Smooth muscle cell (in vitro differentiated cells): ENCODE measurements around the gene CHST10. TPM values are rescaled to one million over a fixed set of nuclear protein-coding genes. Genes with fewer than 3 reads are reported as not detected.

Experiments
- DNase-seq: peaks from one replicate; lab custom pipeline; 2025; ENCODE audit not compliant: unreplicated experiment; lab: John Stamatoyannopoulos, UW
- H2AFZ ChIP-seq: fragments of 200-600 bp; sonication (generic); 2 replicates; pipeline ENCODE4 v1.6.0; 2016; ENCODE audit warnings: antibody characterized with exemption, low read depth, mild to moderate bottlenecking
- H3F3A ChIP-seq: fragments of 200-600 bp; sonication (generic); 2 replicates; pipeline ENCODE4 v1.6.0; 2017; ENCODE audit warnings: antibody characterized with exemption, low read depth
- H3K27ac ChIP-seq: fragments of 200-600 bp; sonication (generic); 2 replicates; pipeline ENCODE4 v1.5.1; 2016; ENCODE audit warnings: low read depth, mild to moderate bottlenecking
- H3K27me3 ChIP-seq: fragments of 200-600 bp; sonication (generic); 2 replicates; pipeline ENCODE4 v1.6.1; 2016; ENCODE audit warnings: low read depth, mild to moderate bottlenecking
- H3K36me3 ChIP-seq: fragments of 200-600 bp; sonication (generic); 2 replicates; pipeline ENCODE4 v1.5.1; 2016; ENCODE audit warnings: low read depth
- H3K4me1 ChIP-seq: fragments of 200-600 bp; sonication (generic); 2 replicates; pipeline ENCODE4 v1.5.1; 2016; ENCODE audit warnings: low read depth
- H3K4me2 ChIP-seq: fragments of 200-600 bp; sonication (generic); 2 replicates; pipeline ENCODE4 v1.6.0; 2016; ENCODE audit warnings: mild to moderate bottlenecking
- H3K4me3 ChIP-seq: fragments of 200-600 bp; sonication (generic); 2 replicates; pipeline ENCODE4 v1.5.1; 2016; ENCODE audit warnings: mild to moderate bottlenecking
- H3K79me2 ChIP-seq: fragments of 200-600 bp; sonication (generic); 2 replicates; pipeline ENCODE4 v1.6.0; 2016; ENCODE audit warnings: low read depth, mild to moderate bottlenecking
- H3K9ac ChIP-seq: fragments of 200-600 bp; sonication (generic); 2 replicates; pipeline ENCODE4 v1.6.0; 2016; ENCODE audit warnings: low read depth
- H3K9me3 ChIP-seq: fragments of 200-600 bp; sonication (generic); replicated peaks from 2 replicates; pipeline ENCODE4 v1.5.1; 2016; ENCODE audit warnings: low read depth
- H4K20me1 ChIP-seq: fragments of 200-600 bp; sonication (generic); 2 replicates; pipeline ENCODE4 v1.6.0; 2016; ENCODE audit warnings: low read depth
- WGBS: methylation state at CpG from one replicate; pipeline ENCODE4 v1.1.7; 2016; ENCODE audit warnings: low lambda C conversion rate; 5-methylcytosine and 5-hydroxymethylcytosine counted together
- polyA plus RNA-seq: library from polyadenylated mRNA; unstranded; fragments of >200 nt; fragmentation: Nextera tagmentation; extraction: Ambion mirVana; gene quantifications from 2 replicates; pipeline ENCODE4 v1.2.1, GENCODE V29; 2016
- total RNA-seq: library from RNA; depleted of rRNA; stranded (reverse); fragments of >200 nt; gene quantifications from 2 replicates; pipeline ENCODE4 v1.2.3, GENCODE V29; 2014
- TF ChIP-seq, protein P1 (sequence below): fragments of 200-600 bp; sonication (generic); IDR thresholded peaks from 2 replicates; pipeline ENCODE4 v1.5.1; 2017; ENCODE audit warnings: borderline replicate concordance, mild to moderate bottlenecking, antibody characterized with exemption; ENCODE audit not compliant: insufficient read depth, poor library complexity, severe bottlenecking

The CHST10 gene
- total and polyA plus RNA-seq, 2 experiments from 2014 or later: 8.9 to 9.5 TPM

DNA sequence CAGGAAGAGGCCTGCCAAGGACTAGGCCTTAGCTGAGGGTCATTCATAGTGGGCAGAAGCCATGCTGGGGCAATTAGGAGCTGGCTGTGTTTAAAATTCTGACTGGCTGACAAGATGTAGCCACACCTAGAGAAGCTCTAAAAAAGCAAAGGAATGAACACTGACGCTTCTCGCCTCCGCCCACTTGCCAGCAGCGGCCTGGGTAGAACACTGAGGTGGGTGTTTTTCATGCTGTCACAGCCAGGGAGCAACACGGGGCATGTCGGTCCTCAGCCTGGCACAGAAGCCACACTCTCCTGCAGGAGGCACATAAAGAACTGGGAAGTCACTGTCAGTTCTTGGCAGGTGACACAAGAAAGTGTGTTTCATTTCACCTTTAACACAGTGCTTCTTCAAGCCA is 10.4 kb downstream of the CHST10 start:
- no peak overlapping the region for H3K4me2 ChIP-seq
- no peaks in the 10 kb centered on the region for H4K20me1 ChIP-seq
- TF ChIP-seq, protein P1, sequence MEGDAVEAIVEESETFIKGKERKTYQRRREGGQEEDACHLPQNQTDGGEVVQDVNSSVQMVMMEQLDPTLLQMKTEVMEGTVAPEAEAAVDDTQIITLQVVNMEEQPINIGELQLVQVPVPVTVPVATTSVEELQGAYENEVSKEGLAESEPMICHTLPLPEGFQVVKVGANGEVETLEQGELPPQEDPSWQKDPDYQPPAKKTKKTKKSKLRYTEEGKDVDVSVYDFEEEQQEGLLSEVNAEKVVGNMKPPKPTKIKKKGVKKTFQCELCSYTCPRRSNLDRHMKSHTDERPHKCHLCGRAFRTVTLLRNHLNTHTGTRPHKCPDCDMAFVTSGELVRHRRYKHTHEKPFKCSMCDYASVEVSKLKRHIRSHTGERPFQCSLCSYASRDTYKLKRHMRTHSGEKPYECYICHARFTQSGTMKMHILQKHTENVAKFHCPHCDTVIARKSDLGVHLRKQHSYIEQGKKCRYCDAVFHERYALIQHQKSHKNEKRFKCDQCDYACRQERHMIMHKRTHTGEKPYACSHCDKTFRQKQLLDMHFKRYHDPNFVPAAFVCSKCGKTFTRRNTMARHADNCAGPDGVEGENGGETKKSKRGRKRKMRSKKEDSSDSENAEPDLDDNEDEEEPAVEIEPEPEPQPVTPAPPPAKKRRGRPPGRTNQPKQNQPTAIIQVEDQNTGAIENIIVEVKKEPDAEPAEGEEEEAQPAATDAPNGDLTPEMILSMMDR: no peak
- H3K79me2 ChIP-seq: peaks cover 12% of the 10 kb centered on the region
- WGBS: 93% methylated on average over 6 of the region's 6 CpGs
- no peak overlapping the region for H3K4me3 ChIP-seq
- H3K9ac ChIP-seq: no peak overlapping the region
- H3K9me3 ChIP-seq: no peaks in the 10 kb centered on the region
- H3F3A ChIP-seq: no peaks in the 10 kb centered on the region
- no peaks in the 10 kb centered on the region for H3K36me3 ChIP-seq
- no peak for DNase-seq
- H2AFZ ChIP-seq: no peak overlapping the region
- H3K27ac ChIP-seq: no peak overlapping the region
- H3K27me3 ChIP-seq: no peaks in the 10 kb centered on the region
- peaks cover under 1% of the 10 kb centered on the region for H3K4me1 ChIP-seq

DNA sequence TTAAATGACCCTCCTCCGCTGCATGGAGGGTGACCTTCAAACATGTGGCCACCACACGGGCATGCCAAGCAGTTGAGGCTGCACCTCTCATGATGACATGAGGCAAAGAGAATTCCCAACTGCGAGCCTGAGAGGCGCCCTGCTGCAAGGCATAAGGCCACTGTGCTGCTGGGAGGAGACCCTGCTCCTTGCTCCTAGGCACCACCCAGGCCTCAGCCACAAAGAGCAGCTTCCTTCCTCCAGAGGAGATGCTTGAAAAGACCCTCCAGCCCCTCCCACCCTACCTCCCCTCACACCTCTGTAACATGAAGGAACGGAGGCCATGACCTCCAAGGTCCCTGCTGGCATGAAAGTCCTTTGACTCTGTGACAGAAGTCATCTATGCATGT is 11.4 kb downstream of the CHST10 start:
- Histone ChIP-seq H3F3A (no peaks in the 10 kb centered on the region), H3K36me3 (peaks cover 5% of the 10 kb centered on the region), H3K9me3 (no peaks in the 10 kb centered on the region), H3K4me2 (no peak overlapping the region), H3K4me3 (no peak overlapping the region), H3K9ac (no peak overlapping the region), H3K4me1 (no peaks in the 10 kb centered on the region), H3K79me2 (peaks cover 3% of the 10 kb centered on the region), H3K27ac (no peak overlapping the region), H4K20me1 (no peaks in the 10 kb centered on the region), H2AFZ (no peak overlapping the region), H3K27me3 (no peaks in the 10 kb centered on the region)
- no peak for DNase-seq
- WGBS: 97% methylated on average over 5 of the region's 5 CpGs
- TF ChIP-seq, protein P1: no peak

DNA sequence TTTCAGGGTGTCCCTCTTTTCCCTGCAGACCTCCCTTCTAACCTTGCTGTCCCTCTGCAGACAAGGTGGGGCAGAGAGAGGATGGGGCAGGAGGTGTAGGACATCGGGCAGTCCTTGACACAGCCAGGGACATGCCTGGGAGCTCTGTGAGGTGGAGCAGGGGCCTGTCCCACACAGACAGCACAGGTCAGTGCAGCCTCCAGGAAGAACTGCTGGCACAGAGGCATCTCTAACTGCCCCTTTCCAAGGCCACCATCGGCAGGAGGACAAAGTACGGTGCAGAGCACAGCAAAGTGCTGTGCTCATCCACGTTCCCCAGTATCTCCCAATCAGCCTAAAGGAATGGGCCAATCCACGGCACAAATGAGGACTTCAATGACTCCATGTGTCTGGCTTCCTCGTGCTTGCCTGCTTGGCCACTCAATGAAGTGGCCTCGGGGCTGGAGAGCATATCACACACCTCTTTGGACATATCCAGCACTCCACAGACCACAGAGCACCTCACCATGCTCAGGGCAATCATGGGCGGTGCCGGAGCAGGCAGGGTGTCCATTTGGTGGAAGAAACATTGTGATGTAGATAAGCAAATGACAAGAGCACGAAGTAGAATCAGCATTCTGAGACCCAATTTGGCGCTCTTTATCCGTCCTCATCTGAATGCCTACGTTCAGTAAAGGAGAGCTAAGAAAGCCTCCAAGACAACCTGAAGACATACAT is 11.9 kb downstream of the CHST10 start:
- TF ChIP-seq, protein P1: no peak
- Histone ChIP-seq H3K4me3 (no peak overlapping the region), H3K79me2 (peaks cover 1% of the 10 kb centered on the region), H3K27ac (no peak overlapping the region), H2AFZ (no peak overlapping the region), H3F3A (no peaks in the 10 kb centered on the region), H3K4me2 (no peak overlapping the region), H3K36me3 (peaks cover 5% of the 10 kb centered on the region), H4K20me1 (no peaks in the 10 kb centered on the region), H3K9me3 (no peaks in the 10 kb centered on the region), H3K9ac (no peak overlapping the region), H3K4me1 (no peaks in the 10 kb centered on the region), H3K27me3 (no peaks in the 10 kb centered on the region)
- WGBS: 97% methylated on average over 13 of the region's 13 CpGs
- DNase-seq: no peak

DNA sequence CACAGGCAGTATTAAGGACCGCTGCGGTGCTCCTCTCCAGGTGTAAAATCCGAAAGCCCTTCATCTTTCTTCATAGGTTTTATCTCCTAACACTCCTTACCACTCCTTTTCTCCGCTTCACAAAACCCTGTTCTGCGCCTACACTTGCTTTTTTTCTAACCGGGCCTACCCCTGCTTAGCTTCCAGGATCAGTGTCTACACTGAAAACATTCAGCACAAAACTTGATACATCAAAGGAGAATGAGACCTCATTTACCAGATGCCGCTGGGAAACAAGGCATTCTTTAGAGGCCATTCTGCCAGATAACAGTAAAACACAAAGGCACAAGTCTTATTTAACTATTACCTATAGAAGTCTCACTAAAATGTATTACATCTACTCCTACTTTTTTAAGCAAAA is 13.1 kb downstream of the CHST10 start:
- Histone ChIP-seq H2AFZ (no peak overlapping the region), H3K4me1 (no peaks in the 10 kb centered on the region), H3F3A (no peaks in the 10 kb centered on the region), H3K79me2 (no peaks in the 10 kb centered on the region), H3K4me2 (no peak overlapping the region), H3K36me3 (peaks cover 5% of the 10 kb centered on the region), H3K9me3 (no peaks in the 10 kb centered on the region), H3K27me3 (no peaks in the 10 kb centered on the region), H3K27ac (no peak overlapping the region), H3K9ac (no peak overlapping the region), H3K4me3 (no peak overlapping the region), H4K20me1 (no peaks in the 10 kb centered on the region)
- TF ChIP-seq, protein P1: no peak
- WGBS: 94% methylated on average over 7 of the region's 7 CpGs
- DNase-seq: no peak
